Psoas muscle (tissue), 8 donors: Measurements from ENCODE around the gene TLE3. TPM values are rescaled to one million over a fixed set of nuclear protein-coding genes. Genes with fewer than 3 reads are reported as not detected.

Experiments used
- ATAC-seq, 4 donors: fragments of 200-7000 bp; cut with Tn5 transposase; one replicate each; pipeline ENCODE4 v1.9.1; 2020; ENCODE audit warnings: moderate library complexity in 3 of 4, mild to moderate bottlenecking in 2 of 4
- DNase-seq, 2 donors: peaks; one replicate each; pipeline ENCODE4 v3.0.0-alpha.2; 2020
- H3K27ac ChIP-seq: fragments of 200-600 bp; one replicate; pipeline ENCODE4 v1.8.0; 2022
- H3K27me3 ChIP-seq, 3 donors: fragments of 200-600 bp in 1 of 3; one replicate each; pipeline versions ENCODE4 v1.6.1 to v1.8.0; 2013 to 2022; ENCODE audit warnings: low read length in 2 of 3, mild to moderate bottlenecking in 2 of 3, moderate library complexity in 1 of 3; ENCODE audit not compliant: insufficient read depth in 3 of 3
- H3K36me3 ChIP-seq, 2 donors: fragments of 200-600 bp in 1 of 2; one replicate each; pipeline versions ENCODE4 v1.6.1 to v1.8.0; 2013 to 2022; ENCODE audit warnings: low read depth in 1 of 2, mild to moderate bottlenecking in 1 of 2, moderate library complexity in 1 of 2; ENCODE audit not compliant: insufficient read depth in 1 of 2
- H3K4me1 ChIP-seq: fragments of 200-600 bp; one replicate; pipeline ENCODE4 v1.8.0; 2022
- H3K4me3 ChIP-seq: fragments of 200-600 bp; one replicate; pipeline ENCODE4 v1.8.0; 2022; ENCODE audit warnings: mild to moderate bottlenecking
- H3K9me3 ChIP-seq: fragments of 200-600 bp; one replicate; pipeline ENCODE4 v1.8.0; 2022
- WGBS, 3 donors: extraction: QIAGEN DNeasy Blood & Tissue Kit; methylation state at CpG; one replicate each; pipeline versions ENCODE4 v1.1.6 to v1.1.7; 2013; 5-methylcytosine and 5-hydroxymethylcytosine counted together
- intact Hi-C, 2 donors: fragments of 100-400 bp; cut with DNase I; formaldehyde crosslinking; loops; one replicate each; pipeline versions ENCODE4 v1.11.0 to v1.14.2; 2022
- polyA plus RNA-seq, 3 donors: library from polyadenylated mRNA; stranded (reverse); fragments of 200-250 nt; gene quantifications; one replicate each; pipeline ENCODE4 v1.2.3, GENCODE V29; 2013
- total RNA-seq, 4 donors: library from RNA; stranded (reverse); fragmentation: NEBNext Ultra II Directional in 2 of 4; extraction: Animal tissue kit (Norgen Biotek cat#: 25700) in 2 of 4; gene quantifications; one replicate each; pipeline versions ENCODE4 v1.2.1 to v1.2.4, GENCODE V29; 2021 to 2023
- TF ChIP-seq, protein P1 (sequence below): fragments of 200-600 bp; IDR thresholded peaks from one replicate; pipeline ENCODE4 v1.8.0; 2022; ENCODE audit warnings: antibody characterized with exemption
- donor health status: healthy with polysubstance abuse.
- donor health status: DM: no; HTN: no; CAD: no; lungs with moderate emphysema.
- donor health status: Bipolar disorder and iron deficiency.
- donor health status: healthy.
- donor health status: DM: yes; HTN: yes; CAD: no.
- donor health status: DM: no; HTN: no; CAD: no.
- donor health status: DM: no; HTN: no; CAD: no.
- donor health status: DM: yes; HTN: yes; CAD: no.

TLE3 gene
- total and polyA plus RNA-seq, 7 donors, result 4.3 to 59.9 (median 10.8) TPM

DNA sequence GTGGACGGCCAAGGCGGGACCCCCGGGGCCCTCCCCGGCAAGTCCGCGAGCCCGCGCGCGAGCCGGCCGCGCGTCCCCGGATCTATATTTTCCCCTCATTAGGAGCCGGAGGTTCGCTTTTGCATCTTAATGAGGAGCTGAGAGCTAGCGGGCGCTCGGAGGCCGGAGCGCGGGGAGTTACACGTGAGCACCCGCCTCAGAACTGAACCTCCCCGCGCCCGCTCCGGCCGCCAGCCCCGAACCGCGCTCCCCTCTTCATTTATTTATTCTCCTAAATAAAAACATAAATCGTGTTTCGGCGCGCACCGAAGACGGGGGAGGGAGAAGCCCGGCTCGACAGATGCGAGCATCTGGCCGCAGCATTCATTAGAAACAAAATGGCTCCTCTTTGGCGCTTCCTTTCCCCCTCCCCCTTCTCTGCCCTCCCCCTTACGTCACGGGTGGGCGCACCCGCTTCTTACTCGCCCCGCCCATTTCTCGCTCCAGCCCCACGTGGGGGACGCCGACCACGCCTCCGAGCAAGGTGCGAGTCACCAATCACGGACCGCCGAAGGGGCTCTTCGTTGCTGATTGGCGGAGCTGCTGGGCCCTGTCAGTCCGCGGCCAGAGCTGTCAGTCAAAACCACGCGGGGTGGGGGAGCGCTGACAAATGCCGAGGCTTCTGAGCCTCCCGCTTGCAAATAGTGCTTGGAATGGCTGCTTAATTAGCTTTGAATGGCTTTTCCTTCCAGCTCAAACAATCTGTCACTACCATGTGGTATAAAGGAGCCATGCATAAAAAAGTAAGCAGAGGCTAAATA lies 1.6 kb upstream of the TLE3 start:
- intact Hi-C loops, result loop anchor here in 1 of 2 donors (5.0 to 10.0 kb wide), 5 partner anchors 37 to 373 kb away; no protein-coding TSS in a partner anchor
- TF ChIP-seq, protein P1, sequence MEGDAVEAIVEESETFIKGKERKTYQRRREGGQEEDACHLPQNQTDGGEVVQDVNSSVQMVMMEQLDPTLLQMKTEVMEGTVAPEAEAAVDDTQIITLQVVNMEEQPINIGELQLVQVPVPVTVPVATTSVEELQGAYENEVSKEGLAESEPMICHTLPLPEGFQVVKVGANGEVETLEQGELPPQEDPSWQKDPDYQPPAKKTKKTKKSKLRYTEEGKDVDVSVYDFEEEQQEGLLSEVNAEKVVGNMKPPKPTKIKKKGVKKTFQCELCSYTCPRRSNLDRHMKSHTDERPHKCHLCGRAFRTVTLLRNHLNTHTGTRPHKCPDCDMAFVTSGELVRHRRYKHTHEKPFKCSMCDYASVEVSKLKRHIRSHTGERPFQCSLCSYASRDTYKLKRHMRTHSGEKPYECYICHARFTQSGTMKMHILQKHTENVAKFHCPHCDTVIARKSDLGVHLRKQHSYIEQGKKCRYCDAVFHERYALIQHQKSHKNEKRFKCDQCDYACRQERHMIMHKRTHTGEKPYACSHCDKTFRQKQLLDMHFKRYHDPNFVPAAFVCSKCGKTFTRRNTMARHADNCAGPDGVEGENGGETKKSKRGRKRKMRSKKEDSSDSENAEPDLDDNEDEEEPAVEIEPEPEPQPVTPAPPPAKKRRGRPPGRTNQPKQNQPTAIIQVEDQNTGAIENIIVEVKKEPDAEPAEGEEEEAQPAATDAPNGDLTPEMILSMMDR, result no peak
- H3K4me3 ChIP-seq, result peak overlapping the region; percentile 95

DNA sequence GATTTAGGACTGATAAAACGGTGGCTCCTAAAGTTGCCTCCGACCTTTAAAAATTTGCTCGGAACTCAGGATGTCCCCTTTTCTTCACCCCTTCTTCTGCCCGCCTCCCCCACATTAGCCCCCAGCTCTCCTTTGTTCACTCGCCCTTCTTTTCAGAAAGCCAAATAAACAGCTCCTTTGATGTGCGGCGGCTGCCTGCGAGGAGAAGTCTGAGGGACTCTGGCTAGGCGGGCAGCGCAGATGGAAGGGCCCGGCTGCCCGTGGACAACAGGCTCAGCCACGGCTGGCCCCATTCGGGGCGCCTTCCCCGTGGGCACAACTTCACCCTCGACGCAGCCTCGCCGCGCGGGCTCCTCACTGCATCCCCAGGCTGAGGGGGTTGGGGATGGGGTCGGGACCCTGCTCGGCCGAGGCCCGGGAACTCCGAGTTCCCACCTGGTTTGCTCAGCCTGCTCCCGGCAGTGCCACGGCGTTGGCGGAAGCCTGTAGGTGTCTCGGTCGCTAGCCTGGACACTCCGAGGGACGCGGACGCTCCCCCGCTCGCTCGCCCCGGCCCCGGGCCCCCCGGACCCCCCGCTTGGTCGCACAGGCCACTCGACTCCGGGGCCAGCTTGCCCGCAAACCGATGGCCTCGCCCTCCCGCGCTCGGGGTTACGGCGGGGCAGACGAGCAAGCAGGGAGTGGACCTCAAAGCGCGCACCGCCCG lies 897 bp upstream of the TLE3 start:
- Histone ChIP-seq H3K4me3 (peak overlapping the region; percentile 95), H3K27me3 (no peaks in the 10 kb centered on the region), H3K4me1 (peaks cover 49% of the 10 kb centered on the region), H3K36me3 (peaks cover 0 to 6% of the 10 kb centered on the region in 2 donors), H3K9me3 (no peaks in the 10 kb centered on the region), H3K27ac (peak overlapping the region; percentile 97)
- ATAC-seq (peak; percentile 23 to 34 (median 29)), DNase-seq (peak; percentile 68 to 78)
- WGBS, 3 donors, result 4 to 23% (median 6%) methylated on average over 38 to 60 of the region's 60 CpGs
- intact Hi-C loops, result loop anchor here in 1 of 2 donors (5.0 to 10.0 kb wide), 5 partner anchors 36 to 374 kb away; no protein-coding TSS in a partner anchor
- TF ChIP-seq, protein P1, result no peak

More for the DNA sequence above, 1.6 kb upstream of the TLE3 start:
- peak; percentile 100 for DNase-seq
- whole genome bisulfite sequencing, 3 donors, result 0 to 1% (median 0%) methylated on average over 65 to 69 of the region's 69 CpGs
- peaks cover 43% of the 10 kb centered on the region for H3K4me1 ChIP-seq
- no peaks in the 10 kb centered on the region for H3K9me3 ChIP-seq
- peak; percentile 76 to 82 (median 78) for ATAC-seq
- peak overlapping the region; percentile 97 for H3K27ac ChIP-seq
- no peaks in the 10 kb centered on the region for H3K36me3 ChIP-seq
- no peaks in the 10 kb centered on the region for H3K27me3 ChIP-seq

DNA sequence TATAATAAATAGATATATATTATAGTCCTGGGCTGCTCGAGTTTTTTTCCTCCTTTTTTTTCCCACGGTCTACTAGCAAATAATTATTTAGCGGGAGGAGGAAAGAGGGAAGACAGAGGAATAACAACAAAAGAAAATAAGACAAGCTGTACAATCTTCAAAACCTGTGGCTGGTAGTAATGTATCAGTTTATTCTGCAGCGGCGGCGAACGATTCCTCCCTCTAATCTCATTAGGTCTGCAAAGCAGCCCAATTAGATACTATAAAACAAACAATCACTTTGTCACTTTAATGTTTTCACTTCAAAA lies 390 bp upstream of the TLE3 start:
- Histone ChIP-seq H3K9me3 (no peaks in the 10 kb centered on the region), H3K4me3 (peak overlapping the region; percentile 95), H3K27me3 (no peaks in the 10 kb centered on the region), H3K36me3 (peaks cover 0 to 7% of the 10 kb centered on the region in 2 donors), H3K27ac (peak overlapping the region; percentile 97), H3K4me1 (peaks cover 54% of the 10 kb centered on the region)
- no peak for ATAC-seq
- no peak for DNase-seq
- TF ChIP-seq, protein P1, result no peak
- 3 to 24% (median 9%) methylated on average over 7 of the region's 7 CpGs for WGBS, 3 donors
- intact Hi-C loops, result loop anchor here in 1 of 2 donors (5.0 to 10.0 kb wide), 5 partner anchors 36 to 374 kb away; no protein-coding TSS in a partner anchor

DNA sequence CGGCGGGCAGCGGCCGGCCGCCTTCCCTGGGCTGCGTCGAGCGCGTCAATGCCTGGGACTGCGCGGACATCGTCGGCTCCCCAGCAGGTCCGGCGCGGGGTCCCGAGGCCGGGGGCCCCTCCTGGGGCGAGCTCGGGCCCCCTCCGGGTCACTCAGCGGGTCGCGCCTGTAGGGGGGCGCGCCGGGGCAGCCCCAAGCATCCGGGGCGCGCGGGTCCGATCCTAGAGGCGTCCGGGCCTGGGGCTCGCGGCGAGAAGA lies 725 bp downstream of the TLE3 start:
- no peak for DNase-seq
- H3K4me1 ChIP-seq, result peaks cover 65% of the 10 kb centered on the region
- H3K27me3 ChIP-seq, result no peaks in the 10 kb centered on the region
- 1 to 2% (median 2%) methylated on average over 17 to 37 of the region's 37 CpGs for WGBS, 3 donors
- peak overlapping the region; percentile 97 for H3K27ac ChIP-seq
- TF ChIP-seq, protein P1, result no peak
- intact Hi-C loops, result loop anchor here in 1 of 2 donors (2.0 to 10.0 kb wide), 6 partner anchors 35 to 522 kb away; no protein-coding TSS in a partner anchor
- H3K36me3 ChIP-seq, result peaks cover 0 to 12% of the 10 kb centered on the region in 2 donors
- H3K4me3 ChIP-seq, result peak overlapping the region; percentile 95
- no peaks in the 10 kb centered on the region for H3K9me3 ChIP-seq
- ATAC-seq, result no peak
